Keratinocyte (primary cell): ENCODE results near the gene ZNF292.

Source experiments
- CTCF ChIP-seq, 3 experiments: IDR thresholded peaks in 1 of 3; conservative IDR thresholded peaks in 1 of 3; optimal IDR thresholded peaks in 1 of 3; 2 replicates in 2 of 3; 3 replicates in 1 of 3; pipeline versions ENCODE3 to v1.5.1; 2011; ENCODE audit warnings: low read length in 3 of 3, mild to moderate bottlenecking in 3 of 3, moderate library complexity in 2 of 3, control low read depth in 1 of 3, inconsistent platforms in 1 of 3; ENCODE audit not compliant: insufficient read depth in 2 of 3; ENCODE audit errors: extremely low read depth in 1 of 3
- EZH2 ChIP-seq: IDR thresholded peaks from one replicate; pipeline ENCODE4 v1.6.1; 2012; ENCODE audit warnings: inconsistent platforms, mild to moderate bottlenecking, low read length, moderate library complexity

- no peak for TF ChIP-seq CTCF (optimal IDR thresholded peaks at IDR 0.05 in 1 of 3, IDR thresholded peaks at IDR 0.05 in 1 of 3, conservative IDR thresholded peaks at IDR 0.05 in 1 of 3; ENCODE audit: extremely low read depth in 1 of 3, insufficient read depth in 2 of 3, low read length in 3 of 3)
- TF ChIP-seq EZH2 = no peak
These were observed 45.3 kb downstream of the ZNF292 start for GRCh38 chr6:87200469-87201175.
